H9 (cell line): ENCODE results near the gene ERFE. TPM values are rescaled to one million over a fixed set of nuclear protein-coding genes. Genes with fewer than 3 reads are reported as not detected.

Experiments
- DNase-seq: peaks from one replicate; pipeline ENCODE4 v3.0.0-alpha.2; 2017
- H2AFZ ChIP-seq: one replicate; pipeline ENCODE4 v1.6.1; 2013; ENCODE audit warnings: mild to moderate bottlenecking, low read length, control low read depth, moderate library complexity
- H2AK5ac ChIP-seq: 2 replicates; pipeline ENCODE4 v1.6.1; 2013; ENCODE audit warnings: low read length, control low read depth, mixed read lengths; ENCODE audit not compliant: insufficient read length
- H2BK120ac ChIP-seq: one replicate; pipeline ENCODE4 v1.6.1; 2013; ENCODE audit warnings: low read depth, mild to moderate bottlenecking, low read length, control low read depth, inconsistent platforms; ENCODE audit not compliant: poor library complexity, severe bottlenecking
- H2BK12ac ChIP-seq: 2 replicates; pipeline ENCODE4 v1.6.1; 2013; ENCODE audit warnings: low read length, control low read depth, mixed read lengths, low read depth; ENCODE audit not compliant: insufficient read length
- H2BK15ac ChIP-seq: 2 replicates; pipeline ENCODE4 v1.6.1; 2013; ENCODE audit warnings: low read depth, low read length, control low read depth
- H2BK20ac ChIP-seq: one replicate; pipeline ENCODE4 v1.6.1; 2013; ENCODE audit warnings: low read depth, mild to moderate bottlenecking, low read length, control low read depth, inconsistent platforms; ENCODE audit not compliant: poor library complexity, severe bottlenecking
- H2BK5ac ChIP-seq: 2 replicates; pipeline ENCODE4 v1.6.1; 2013; ENCODE audit warnings: low read length, control low read depth, mixed read lengths; ENCODE audit not compliant: insufficient read length
- H3K14ac ChIP-seq: 2 replicates; pipeline ENCODE4 v1.6.1; 2013; ENCODE audit warnings: low read length, control low read depth; ENCODE audit not compliant: insufficient read depth
- H3K18ac ChIP-seq: 2 replicates; pipeline ENCODE4 v1.6.1; 2013; ENCODE audit warnings: low read depth, mild to moderate bottlenecking, mixed read lengths, low read length, control low read depth; ENCODE audit not compliant: insufficient read length
- H3K23ac ChIP-seq: 2 replicates; pipeline ENCODE4 v1.6.1; 2013; ENCODE audit warnings: low read length, control low read depth, mixed read lengths, low read depth; ENCODE audit not compliant: insufficient read length
- H3K23me2 ChIP-seq: 2 replicates; pipeline ENCODE4 v1.6.1; 2013; ENCODE audit warnings: low read depth, mild to moderate bottlenecking, mixed read lengths, low read length, control low read depth; ENCODE audit not compliant: insufficient read length, poor library complexity, severe bottlenecking
- H3K27ac ChIP-seq: 2 replicates; pipeline ENCODE4 v1.5.1; 2013; ENCODE audit warnings: low read length, control low read depth, mixed read lengths, low read depth; ENCODE audit not compliant: insufficient read length
- H3K27me3 ChIP-seq: 2 replicates; pipeline ENCODE4 v1.6.1; 2013; ENCODE audit warnings: low read length, control low read depth, inconsistent platforms; ENCODE audit not compliant: insufficient read depth
- H3K4ac ChIP-seq: 2 replicates; pipeline ENCODE4 v1.6.1; 2013; ENCODE audit warnings: low read depth, mild to moderate bottlenecking, control low read depth, inconsistent platforms, low read length, moderate library complexity
- H3K4me1 ChIP-seq: 2 replicates; pipeline ENCODE4 v1.6.1; 2013; ENCODE audit warnings: low read length, control low read depth, inconsistent platforms; ENCODE audit not compliant: insufficient read depth
- H3K4me2 ChIP-seq: 2 replicates; pipeline ENCODE4 v1.6.1; 2013; ENCODE audit warnings: low read length, control low read depth, mixed read lengths; ENCODE audit not compliant: insufficient read length, insufficient read depth
- H3K56ac ChIP-seq: 2 replicates; pipeline ENCODE4 v1.6.1; 2013; ENCODE audit warnings: low read depth, mild to moderate bottlenecking, mixed read lengths, low read length, control low read depth; ENCODE audit not compliant: insufficient read length
- H3K79me1 ChIP-seq: 2 replicates; pipeline ENCODE4 v1.6.1; 2013; ENCODE audit warnings: low read depth, mild to moderate bottlenecking, moderate library complexity, low read length, control low read depth, inconsistent platforms; ENCODE audit not compliant: insufficient read depth, poor library complexity, severe bottlenecking
- H3K79me2 ChIP-seq: 2 replicates; pipeline ENCODE4 v1.6.1; 2013; ENCODE audit warnings: low read length, control low read depth, inconsistent platforms; ENCODE audit not compliant: insufficient read depth
- H3K9ac ChIP-seq: 2 replicates; pipeline ENCODE4 v1.6.1; 2013; ENCODE audit warnings: low read length, control low read depth, mixed read lengths; ENCODE audit not compliant: insufficient read length; ENCODE audit errors: extremely low read depth
- H3K9me3 ChIP-seq: one replicate; pipeline ENCODE4 v1.6.1; 2013; ENCODE audit warnings: low read depth, low read length, inconsistent platforms; ENCODE audit not compliant: control insufficient read depth
- H3T11ph ChIP-seq: one replicate; pipeline ENCODE4 v1.6.1; 2013; ENCODE audit warnings: mild to moderate bottlenecking, low read length, control low read depth, inconsistent platforms
- H4K20me1 ChIP-seq: one replicate; pipeline ENCODE4 v1.6.1; 2013; ENCODE audit not compliant: control insufficient read depth, insufficient read length, insufficient read depth
- H4K5ac ChIP-seq: 2 replicates; pipeline ENCODE4 v1.6.1; 2013; ENCODE audit warnings: low read depth, mild to moderate bottlenecking, mixed read lengths, low read length, control low read depth; ENCODE audit not compliant: insufficient read length
- H4K8ac ChIP-seq: replicated peaks from 2 replicates; pipeline ENCODE4 v1.6.1; 2013; ENCODE audit warnings: low read length, control low read depth, mixed read lengths, low read depth; ENCODE audit not compliant: insufficient read length
- H4K91ac ChIP-seq: 2 replicates; pipeline ENCODE4 v1.6.1; 2013; ENCODE audit warnings: low read depth, mild to moderate bottlenecking, moderate library complexity, mixed read lengths, low read length, control low read depth; ENCODE audit not compliant: insufficient read length
- H3K27ac Mint-ChIP-seq, 3 experiments: 2 replicates in 2 of 3; 3 replicates in 1 of 3; pipeline ENCODE4 v1.8.0; 2020 to 2021; ENCODE audit warnings: mixed read lengths in 3 of 3, mild to moderate bottlenecking in 1 of 3, moderate library complexity in 1 of 3
- H3K27me3 Mint-ChIP-seq: 2 replicates; pipeline ENCODE4 v1.8.0; 2021; ENCODE audit warnings: low read depth, mild to moderate bottlenecking, moderate library complexity, mixed read lengths
- H3K36me3 Mint-ChIP-seq, 3 experiments: 2 replicates in 2 of 3; 3 replicates in 1 of 3; pipeline ENCODE4 v1.8.0; 2020 to 2021; ENCODE audit warnings: low read depth in 3 of 3, mixed read lengths in 3 of 3; ENCODE audit not compliant: insufficient read depth in 1 of 3
- H3K4me1 Mint-ChIP-seq, 2 experiments: 2 replicates each; pipeline ENCODE4 v1.8.0; 2020; ENCODE audit warnings: mixed read lengths in 2 of 2
- H3K4me3 Mint-ChIP-seq, 2 experiments: 2 replicates in 1 of 2; 3 replicates in 1 of 2; pipeline ENCODE4 v1.8.0; 2020 to 2021; ENCODE audit warnings: mild to moderate bottlenecking in 2 of 2, mixed read lengths in 2 of 2, moderate library complexity in 1 of 2
- H3K9me3 Mint-ChIP-seq, 2 experiments: 2 replicates in 1 of 2; 3 replicates in 1 of 2; pipeline ENCODE4 v1.8.0; 2020; ENCODE audit warnings: mild to moderate bottlenecking in 2 of 2, mixed read lengths in 2 of 2, moderate library complexity in 1 of 2
- CTCF ChIP-seq: fragments of 200-600 bp; sonication (generic); conservative IDR thresholded peaks from 3 replicates; pipeline ENCODE4 v1.8.0; 2021; ENCODE audit warnings: antibody characterized with exemption, mild to moderate bottlenecking
- WGBS: extraction: QIAGEN DNeasy Blood & Tissue Kit; methylation state at CpG from one replicate; pipeline ENCODE4 v1.1.7; 2013; ENCODE audit warnings: missing lambda C conversion rate, low lambda C conversion rate, mixed read lengths; ENCODE audit not compliant: insufficient read length; ENCODE audit errors: extremely low coverage; 5-methylcytosine and 5-hydroxymethylcytosine counted together
- total RNA-seq: library from RNA; stranded (reverse); gene quantifications from 2 replicates; pipeline ENCODE4 v1.2.1, GENCODE V29; 2021

Gene ERFE
- total RNA-seq, 1 experiment from 2014 or later: 2.1 TPM

DNA sequence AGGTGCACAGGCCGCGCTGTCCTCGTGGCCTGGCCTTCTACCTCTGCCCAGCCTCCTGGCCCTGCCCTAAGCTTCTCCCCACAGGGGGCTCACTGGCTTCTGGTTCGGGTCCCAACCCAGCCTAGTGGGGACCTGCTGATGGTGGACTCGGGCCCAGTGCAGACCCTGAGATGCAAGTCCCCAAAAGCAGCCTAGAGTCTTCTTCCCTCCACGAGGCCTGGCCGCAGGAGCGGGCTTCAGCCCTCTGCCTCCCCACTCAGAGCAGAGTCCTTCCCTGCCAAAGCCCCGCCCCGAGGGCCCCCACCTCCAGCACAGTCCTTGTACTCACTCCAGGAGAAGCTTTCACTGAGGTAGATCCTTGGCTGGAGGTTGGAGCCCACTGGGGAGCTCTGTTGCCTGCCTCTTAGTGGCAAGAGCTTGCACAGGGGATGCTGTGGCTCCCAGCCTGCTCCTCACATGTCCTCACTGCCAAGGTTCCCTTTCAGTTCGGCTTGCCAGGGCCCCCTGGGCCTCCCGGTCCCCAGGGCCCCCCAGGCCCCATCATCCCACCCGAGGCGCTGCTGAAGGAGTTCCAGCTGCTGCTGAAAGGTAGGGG lies 3.6 kb downstream of the ERFE start:
- Histone ChIP-seq H2AFZ (no peak overlapping the region), H3K23ac (no peak overlapping the region), H3K18ac (no peak overlapping the region), H3K9me3 (no peaks in the 10 kb centered on the region), H3K23me2 (peaks cover 10% of the 10 kb centered on the region), H4K5ac (no peak overlapping the region), H2BK20ac (no peak overlapping the region), H2BK12ac (no peak overlapping the region), H3K27ac (no peak overlapping the region), H4K20me1 (no peaks in the 10 kb centered on the region), H2BK15ac (no peak overlapping the region), H2BK120ac (no peak overlapping the region), H3T11ph (no peak overlapping the region), H2AK5ac (no peak overlapping the region), H3K14ac (no peak overlapping the region), H3K27me3 (peaks cover 15% of the 10 kb centered on the region; the same call in 1 of the 2 replicates), H4K8ac (no peak overlapping the region), H3K4me2 (no peak overlapping the region), H4K91ac (no peak overlapping the region), H3K4ac (no peak overlapping the region), H3K56ac (no peak overlapping the region), H3K9ac (no peak overlapping the region), H3K4me1 (no peaks in the 10 kb centered on the region), H3K79me2 (no peaks in the 10 kb centered on the region), H2BK5ac (no peak overlapping the region), H3K79me1 (no peaks in the 10 kb centered on the region)
- TF ChIP-seq CTCF: no peak
- H3K4me3 Mint-ChIP-seq: no peak overlapping the region
- H3K4me1 Mint-ChIP-seq: peaks cover 11 to 14% of the 10 kb centered on the region in 2 experiments
- WGBS: no CpG with 5 or more reads among the region's 14 CpGs
- H3K9me3 Mint-ChIP-seq: peaks cover 0 to 4% of the 10 kb centered on the region in 2 experiments; a peak in 1 of 5 replicates
- H3K27ac Mint-ChIP-seq: no peak overlapping the region
- peaks cover 65% of the 10 kb centered on the region for H3K27me3 Mint-ChIP-seq
- DNase-seq: no peak
- H3K36me3 Mint-ChIP-seq: no peaks in the 10 kb centered on the region; a peak in 1 of 7 replicates
